Activated naive CD8-positive, alpha-beta T cell (primary cell): ENCODE data around the gene SMAD6.

ENCODE experiments used
- H3K27ac Mint-ChIP-seq: one replicate; pipeline ENCODE4 v1.8.0; 2021; ENCODE audit warnings: mixed read lengths
- H3K27me3 Mint-ChIP-seq: one replicate; pipeline ENCODE4 v1.8.0; 2021; ENCODE audit warnings: mixed read lengths
- H3K36me3 Mint-ChIP-seq: one replicate; pipeline ENCODE4 v1.8.0; 2021; ENCODE audit warnings: mixed read lengths
- H3K4me1 Mint-ChIP-seq: one replicate; pipeline ENCODE4 v1.8.0; 2021; ENCODE audit warnings: low read depth, mixed read lengths
- H3K4me3 Mint-ChIP-seq: one replicate; pipeline ENCODE4 v1.8.0; 2021; ENCODE audit warnings: mild to moderate bottlenecking, mixed read lengths
- H3K9me3 Mint-ChIP-seq: one replicate; pipeline ENCODE4 v1.8.0; 2021; ENCODE audit warnings: low read depth, mixed read lengths

Gene SMAD6

GRCh38 chr15:66702035-66702786, at the start of gene SMAD6:
TSS of gene SMAD6 (plus strand) at chr15:66702236. CDS start at chr15:66703259, 1,023 bp downstream.
- Mint-ChIP-seq H3K27me3 (peaks cover 7% of the 10 kb centered on the region), H3K4me3 (peak within 1 kb of the TSS; percentile 89), H3K4me1 (peaks cover 13% of the 10 kb centered on the region), H3K36me3 (no peaks in the 10 kb centered on the region), H3K27ac (peak within 1 kb of the TSS; percentile 34), H3K9me3 (no peaks in the 10 kb centered on the region)

- no peak overlapping the region for H3K27ac Mint-ChIP-seq
- peaks cover 8% of the 10 kb centered on the region for H3K4me1 Mint-ChIP-seq
- H3K36me3 Mint-ChIP-seq = no peaks in the 10 kb centered on the region
- no peaks in the 10 kb centered on the region for H3K27me3 Mint-ChIP-seq
- no peak overlapping the region for H3K4me3 Mint-ChIP-seq
- no peaks in the 10 kb centered on the region for H3K9me3 Mint-ChIP-seq
Observed at GRCh38 chr15:66652806-66653205, 49.2 kb upstream of the SMAD6 start.

GRCh38 chr15:66653398-66653797, 48.6 kb upstream of the SMAD6 start:
- Mint-ChIP-seq H3K9me3 (no peaks in the 10 kb centered on the region), H3K4me3 (no peak overlapping the region), H3K4me1 (peaks cover 8% of the 10 kb centered on the region), H3K27me3 (no peaks in the 10 kb centered on the region), H3K36me3 (no peaks in the 10 kb centered on the region), H3K27ac (no peak overlapping the region)

GRCh38 chr15:66653852-66654251, 48.2 kb upstream of the SMAD6 start:
- Mint-ChIP-seq H3K36me3 (no peaks in the 10 kb centered on the region), H3K4me3 (peak overlapping the region; percentile 68), H3K27me3 (no peaks in the 10 kb centered on the region), H3K4me1 (peaks cover 8% of the 10 kb centered on the region), H3K9me3 (no peaks in the 10 kb centered on the region), H3K27ac (no peak overlapping the region)

GRCh38 chr15:66654361-66654738, 47.7 kb upstream of the SMAD6 start:
- H3K36me3 Mint-ChIP-seq = no peaks in the 10 kb centered on the region
- H3K9me3 Mint-ChIP-seq = no peaks in the 10 kb centered on the region
- H3K27ac Mint-ChIP-seq = no peak overlapping the region
- H3K4me1 Mint-ChIP-seq = peaks cover 8% of the 10 kb centered on the region
- no peaks in the 10 kb centered on the region for H3K27me3 Mint-ChIP-seq
- H3K4me3 Mint-ChIP-seq = peak overlapping the region; percentile 68

- Mint-ChIP-seq H3K27ac (no peak overlapping the region), H3K4me3 (peak overlapping the region; percentile 63), H3K36me3 (no peaks in the 10 kb centered on the region), H3K4me1 (peaks cover 8% of the 10 kb centered on the region), H3K9me3 (no peaks in the 10 kb centered on the region), H3K27me3 (no peaks in the 10 kb centered on the region)
Observed at GRCh38 chr15:66654739-66655375, 47.2 kb upstream of the SMAD6 start.

- Mint-ChIP-seq H3K9me3 (no peaks in the 10 kb centered on the region), H3K27me3 (no peaks in the 10 kb centered on the region), H3K36me3 (no peaks in the 10 kb centered on the region), H3K4me3 (peak overlapping the region; percentile 63), H3K27ac (no peak overlapping the region), H3K4me1 (peaks cover 8% of the 10 kb centered on the region)
Observed at GRCh38 chr15:66655511-66655910, 46.5 kb upstream of the SMAD6 start.

GRCh38 chr15:66655997-66656396, 46.0 kb upstream of the SMAD6 start:
- no peak overlapping the region for H3K27ac Mint-ChIP-seq
- H3K27me3 Mint-ChIP-seq = no peaks in the 10 kb centered on the region
- no peaks in the 10 kb centered on the region for H3K9me3 Mint-ChIP-seq
- H3K4me1 Mint-ChIP-seq = peaks cover 8% of the 10 kb centered on the region
- peak overlapping the region; percentile 63 for H3K4me3 Mint-ChIP-seq
- no peaks in the 10 kb centered on the region for H3K36me3 Mint-ChIP-seq

- H3K27me3 Mint-ChIP-seq = no peaks in the 10 kb centered on the region
Observed at GRCh38 chr15:66657185-66658020, 44.6 kb upstream of the SMAD6 start.

GRCh38 chr15:66658044-66658443, 44.0 kb upstream of the SMAD6 start:
- H3K36me3 Mint-ChIP-seq = no peaks in the 10 kb centered on the region
- H3K27ac Mint-ChIP-seq = no peak overlapping the region
- H3K4me1 Mint-ChIP-seq = peaks cover 8% of the 10 kb centered on the region
- H3K4me3 Mint-ChIP-seq = no peak overlapping the region
- no peaks in the 10 kb centered on the region for H3K27me3 Mint-ChIP-seq
- H3K9me3 Mint-ChIP-seq = no peaks in the 10 kb centered on the region

More at GRCh38 chr15:66657185-66658020, 44.6 kb upstream of the SMAD6 start:
- no peaks in the 10 kb centered on the region for H3K36me3 Mint-ChIP-seq
- no peaks in the 10 kb centered on the region for H3K9me3 Mint-ChIP-seq
- H3K4me1 Mint-ChIP-seq = peaks cover 8% of the 10 kb centered on the region
- H3K4me3 Mint-ChIP-seq = no peak overlapping the region
- no peak overlapping the region for H3K27ac Mint-ChIP-seq

- H3K9me3 Mint-ChIP-seq = no peaks in the 10 kb centered on the region
Observed at GRCh38 chr15:66658855-66659254, 43.2 kb upstream of the SMAD6 start.

GRCh38 chr15:66659384-66659783, 42.7 kb upstream of the SMAD6 start:
- Mint-ChIP-seq H3K9me3 (no peaks in the 10 kb centered on the region), H3K4me3 (no peak overlapping the region), H3K27me3 (no peaks in the 10 kb centered on the region), H3K36me3 (no peaks in the 10 kb centered on the region), H3K4me1 (peaks cover 6% of the 10 kb centered on the region), H3K27ac (no peak overlapping the region)

More at GRCh38 chr15:66658855-66659254, 43.2 kb upstream of the SMAD6 start:
- Mint-ChIP-seq H3K4me1 (peaks cover 8% of the 10 kb centered on the region), H3K27ac (no peak overlapping the region), H3K4me3 (no peak overlapping the region), H3K27me3 (no peaks in the 10 kb centered on the region), H3K36me3 (no peaks in the 10 kb centered on the region)

GRCh38 chr15:66661432-66662096, 40.5 kb upstream of the SMAD6 start:
- Mint-ChIP-seq H3K27me3 (peaks cover 3% of the 10 kb centered on the region), H3K9me3 (no peaks in the 10 kb centered on the region), H3K4me3 (no peak overlapping the region), H3K27ac (no peak overlapping the region), H3K4me1 (no peaks in the 10 kb centered on the region), H3K36me3 (peaks cover 3% of the 10 kb centered on the region)

GRCh38 chr15:66662522-66662921, 39.5 kb upstream of the SMAD6 start:
- Mint-ChIP-seq H3K36me3 (peaks cover 3% of the 10 kb centered on the region), H3K4me3 (no peak overlapping the region), H3K4me1 (no peaks in the 10 kb centered on the region), H3K9me3 (no peaks in the 10 kb centered on the region), H3K27ac (no peak overlapping the region), H3K27me3 (peaks cover 3% of the 10 kb centered on the region)
